Measurements from ENCODE around the gene SH2D5. TPM values are rescaled to one million over a fixed set of nuclear protein-coding genes. Genes with fewer than 3 reads are reported as not detected.

The SH2D5 gene
- total RNA-seq, 1 experiment from 2014 or later: 8.7 TPM

GRCh38 chr1:20711285-20712214, 21.0 kb downstream of the SH2D5 start:
- H4K5ac ChIP-seq (ENCODE audit: insufficient read length, low read depth, low read length): no peak overlapping the region
- no peaks in the 10 kb centered on the region for H3K9me3 ChIP-seq (ENCODE audit: control insufficient read depth, low read depth, low read length)
- no peak overlapping the region for H3K18ac ChIP-seq (ENCODE audit: insufficient read length, low read depth, low read length)
- no peak overlapping the region for H2BK5ac ChIP-seq (ENCODE audit: insufficient read length, low read length)
- no peak overlapping the region for H3K4me3 Mint-ChIP-seq
- no peaks in the 10 kb centered on the region for H3K23me2 ChIP-seq (ENCODE audit: insufficient read length, low read depth, low read length, poor library complexity, severe bottlenecking)
- H3K36me3 Mint-ChIP-seq (ENCODE audit: insufficient read depth in 1 of 3, low read depth in 3 of 3): peaks cover 5 to 31% (median 6%) of the 10 kb centered on the region in 3 experiments; a peak in 4 of 7 replicates
- H3K9ac ChIP-seq (ENCODE audit: extremely low read depth, insufficient read length, low read length): no peak overlapping the region
- H3K27ac Mint-ChIP-seq: no peak overlapping the region
- no peak overlapping the region for H3K56ac ChIP-seq (ENCODE audit: insufficient read length, low read depth, low read length)
- H3K4ac ChIP-seq (ENCODE audit: low read depth, low read length): no peak overlapping the region
- DNase-seq: no peak
- H3K79me2 ChIP-seq (ENCODE audit: insufficient read depth, low read length): no peaks in the 10 kb centered on the region
- WGBS (ENCODE audit: extremely low coverage, insufficient read length, low lambda C conversion rate): no CpG with 5 or more reads among the region's 29 CpGs
- H3K27me3 ChIP-seq (ENCODE audit: insufficient read depth, low read length): no peaks in the 10 kb centered on the region
- H3K27me3 Mint-ChIP-seq (ENCODE audit: low read depth): peaks cover 13% of the 10 kb centered on the region
- H2AK5ac ChIP-seq (ENCODE audit: insufficient read length, low read length): no peak overlapping the region
- H3K4me1 ChIP-seq (ENCODE audit: insufficient read depth, low read length): no peaks in the 10 kb centered on the region
- no peak overlapping the region; the same call in 1 of the 2 replicates for H3K14ac ChIP-seq (ENCODE audit: insufficient read depth, low read length)
- no peak overlapping the region for H3T11ph ChIP-seq (ENCODE audit: low read length)
- no peaks in the 10 kb centered on the region for H3K79me1 ChIP-seq (ENCODE audit: insufficient read depth, low read depth, low read length, poor library complexity, severe bottlenecking)
- H2BK12ac ChIP-seq (ENCODE audit: insufficient read length, low read depth, low read length): no peak overlapping the region
- no peak overlapping the region for H3K27ac ChIP-seq (ENCODE audit: insufficient read length, low read depth, low read length)
- no peak overlapping the region for H3K23ac ChIP-seq (ENCODE audit: insufficient read length, low read depth, low read length)
- TF ChIP-seq, protein P1, sequence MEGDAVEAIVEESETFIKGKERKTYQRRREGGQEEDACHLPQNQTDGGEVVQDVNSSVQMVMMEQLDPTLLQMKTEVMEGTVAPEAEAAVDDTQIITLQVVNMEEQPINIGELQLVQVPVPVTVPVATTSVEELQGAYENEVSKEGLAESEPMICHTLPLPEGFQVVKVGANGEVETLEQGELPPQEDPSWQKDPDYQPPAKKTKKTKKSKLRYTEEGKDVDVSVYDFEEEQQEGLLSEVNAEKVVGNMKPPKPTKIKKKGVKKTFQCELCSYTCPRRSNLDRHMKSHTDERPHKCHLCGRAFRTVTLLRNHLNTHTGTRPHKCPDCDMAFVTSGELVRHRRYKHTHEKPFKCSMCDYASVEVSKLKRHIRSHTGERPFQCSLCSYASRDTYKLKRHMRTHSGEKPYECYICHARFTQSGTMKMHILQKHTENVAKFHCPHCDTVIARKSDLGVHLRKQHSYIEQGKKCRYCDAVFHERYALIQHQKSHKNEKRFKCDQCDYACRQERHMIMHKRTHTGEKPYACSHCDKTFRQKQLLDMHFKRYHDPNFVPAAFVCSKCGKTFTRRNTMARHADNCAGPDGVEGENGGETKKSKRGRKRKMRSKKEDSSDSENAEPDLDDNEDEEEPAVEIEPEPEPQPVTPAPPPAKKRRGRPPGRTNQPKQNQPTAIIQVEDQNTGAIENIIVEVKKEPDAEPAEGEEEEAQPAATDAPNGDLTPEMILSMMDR (conservative IDR thresholded peaks at IDR 0.05): peak; percentile 21; the same call in 1 of the 3 replicates
- no peaks in the 10 kb centered on the region for H3K9me3 Mint-ChIP-seq
- H3K4me1 Mint-ChIP-seq: peaks cover 3 to 4% of the 10 kb centered on the region in 2 experiments; a peak in 3 of 4 replicates
- no peak overlapping the region for H2BK15ac ChIP-seq (ENCODE audit: low read depth, low read length)
- H4K8ac ChIP-seq (replicated peaks; ENCODE audit: insufficient read length, low read depth, low read length): no peak overlapping the region
- H4K20me1 ChIP-seq (ENCODE audit: control insufficient read depth, insufficient read depth, insufficient read length): peaks cover 3% of the 10 kb centered on the region
- H4K91ac ChIP-seq (ENCODE audit: insufficient read length, low read depth, low read length): no peak overlapping the region
- no peak overlapping the region for H3K4me2 ChIP-seq (ENCODE audit: insufficient read depth, insufficient read length, low read length)
- no peak overlapping the region for H2AFZ ChIP-seq (ENCODE audit: low read length)
- H2BK120ac ChIP-seq (ENCODE audit: low read depth, low read length, poor library complexity, severe bottlenecking): no peak overlapping the region
- no peak overlapping the region for H2BK20ac ChIP-seq (ENCODE audit: low read depth, low read length, poor library complexity, severe bottlenecking)

Data from H9 (cell line).